HEK293 (cell line): ENCODE measurements around the gene ZFR.

Experiments
- TCF7L2 ChIP-seq: IDR thresholded peaks from 2 replicates; pipeline ENCODE4 v1.6.1; 2011; ENCODE audit warnings: low read depth, mild to moderate bottlenecking, inconsistent platforms, low read length, moderate library complexity, borderline replicate concordance
- YY1 ChIP-seq: fragments of 450-650 bp; formaldehyde crosslinking; IDR thresholded peaks from 2 replicates; pipeline ENCODE4 v1.5.1; 2018; ENCODE audit warnings: missing biosample characterization, missing genetic modification characterization
- ZNF114 ChIP-seq: fragments of 450-650 bp; formaldehyde crosslinking; IDR thresholded peaks from 2 replicates; pipeline ENCODE4 v1.5.0; 2017; ENCODE audit warnings: missing biosample characterization, missing genetic modification characterization
- ZNF157 ChIP-seq: fragments of 450-650 bp; formaldehyde crosslinking; IDR thresholded peaks from 2 replicates; pipeline ENCODE4 v1.5.1; 2016; ENCODE audit warnings: missing biosample characterization, missing genetic modification characterization
- TF ChIP-seq, protein P1 (sequence below): fragments of 450-650 bp; formaldehyde crosslinking; IDR thresholded peaks from 2 replicates; pipeline ENCODE4 v1.5.1; 2016; ENCODE audit warnings: missing biosample characterization, missing genetic modification characterization
- TF ChIP-seq, protein P2 (sequence below): fragments of 450-650 bp; formaldehyde crosslinking; IDR thresholded peaks from 2 replicates; pipeline ENCODE4 v1.5.1; 2016; ENCODE audit warnings: missing biosample characterization, missing genetic modification characterization

DNA sequence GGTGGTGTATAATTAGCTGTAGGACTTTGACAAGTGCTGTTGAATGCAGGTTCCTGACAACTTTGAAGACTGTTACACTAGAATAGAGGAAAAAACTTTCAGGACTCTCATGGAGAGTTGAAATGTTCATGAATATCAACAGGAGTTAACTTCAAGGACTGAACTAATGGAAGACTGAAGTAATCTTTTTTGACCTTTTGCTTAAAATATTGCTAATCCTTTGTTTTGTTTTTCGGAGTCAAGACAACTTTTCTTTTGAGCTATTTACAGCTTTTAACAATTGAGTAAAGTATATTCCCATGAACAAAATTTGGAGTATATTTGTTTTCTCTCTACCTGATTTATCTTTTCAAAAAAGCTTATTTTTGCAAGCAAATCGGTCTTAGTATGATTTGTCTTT, 97.7 kb downstream of the ZFR start:
- TF ChIP-seq, protein P1, sequence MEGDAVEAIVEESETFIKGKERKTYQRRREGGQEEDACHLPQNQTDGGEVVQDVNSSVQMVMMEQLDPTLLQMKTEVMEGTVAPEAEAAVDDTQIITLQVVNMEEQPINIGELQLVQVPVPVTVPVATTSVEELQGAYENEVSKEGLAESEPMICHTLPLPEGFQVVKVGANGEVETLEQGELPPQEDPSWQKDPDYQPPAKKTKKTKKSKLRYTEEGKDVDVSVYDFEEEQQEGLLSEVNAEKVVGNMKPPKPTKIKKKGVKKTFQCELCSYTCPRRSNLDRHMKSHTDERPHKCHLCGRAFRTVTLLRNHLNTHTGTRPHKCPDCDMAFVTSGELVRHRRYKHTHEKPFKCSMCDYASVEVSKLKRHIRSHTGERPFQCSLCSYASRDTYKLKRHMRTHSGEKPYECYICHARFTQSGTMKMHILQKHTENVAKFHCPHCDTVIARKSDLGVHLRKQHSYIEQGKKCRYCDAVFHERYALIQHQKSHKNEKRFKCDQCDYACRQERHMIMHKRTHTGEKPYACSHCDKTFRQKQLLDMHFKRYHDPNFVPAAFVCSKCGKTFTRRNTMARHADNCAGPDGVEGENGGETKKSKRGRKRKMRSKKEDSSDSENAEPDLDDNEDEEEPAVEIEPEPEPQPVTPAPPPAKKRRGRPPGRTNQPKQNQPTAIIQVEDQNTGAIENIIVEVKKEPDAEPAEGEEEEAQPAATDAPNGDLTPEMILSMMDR (tag by site-specific recombination) = no peak
- TF ChIP-seq, protein P2, sequence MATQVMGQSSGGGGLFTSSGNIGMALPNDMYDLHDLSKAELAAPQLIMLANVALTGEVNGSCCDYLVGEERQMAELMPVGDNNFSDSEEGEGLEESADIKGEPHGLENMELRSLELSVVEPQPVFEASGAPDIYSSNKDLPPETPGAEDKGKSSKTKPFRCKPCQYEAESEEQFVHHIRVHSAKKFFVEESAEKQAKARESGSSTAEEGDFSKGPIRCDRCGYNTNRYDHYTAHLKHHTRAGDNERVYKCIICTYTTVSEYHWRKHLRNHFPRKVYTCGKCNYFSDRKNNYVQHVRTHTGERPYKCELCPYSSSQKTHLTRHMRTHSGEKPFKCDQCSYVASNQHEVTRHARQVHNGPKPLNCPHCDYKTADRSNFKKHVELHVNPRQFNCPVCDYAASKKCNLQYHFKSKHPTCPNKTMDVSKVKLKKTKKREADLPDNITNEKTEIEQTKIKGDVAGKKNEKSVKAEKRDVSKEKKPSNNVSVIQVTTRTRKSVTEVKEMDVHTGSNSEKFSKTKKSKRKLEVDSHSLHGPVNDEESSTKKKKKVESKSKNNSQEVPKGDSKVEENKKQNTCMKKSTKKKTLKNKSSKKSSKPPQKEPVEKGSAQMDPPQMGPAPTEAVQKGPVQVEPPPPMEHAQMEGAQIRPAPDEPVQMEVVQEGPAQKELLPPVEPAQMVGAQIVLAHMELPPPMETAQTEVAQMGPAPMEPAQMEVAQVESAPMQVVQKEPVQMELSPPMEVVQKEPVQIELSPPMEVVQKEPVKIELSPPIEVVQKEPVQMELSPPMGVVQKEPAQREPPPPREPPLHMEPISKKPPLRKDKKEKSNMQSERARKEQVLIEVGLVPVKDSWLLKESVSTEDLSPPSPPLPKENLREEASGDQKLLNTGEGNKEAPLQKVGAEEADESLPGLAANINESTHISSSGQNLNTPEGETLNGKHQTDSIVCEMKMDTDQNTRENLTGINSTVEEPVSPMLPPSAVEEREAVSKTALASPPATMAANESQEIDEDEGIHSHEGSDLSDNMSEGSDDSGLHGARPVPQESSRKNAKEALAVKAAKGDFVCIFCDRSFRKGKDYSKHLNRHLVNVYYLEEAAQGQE (tag by site-specific recombination) = no peak
- TF ChIP-seq ZNF114 (tag by site-specific recombination) (no peak), ZNF157 (tag by site-specific recombination) (no peak), TCF7L2 (no peak), YY1 (tag by site-specific recombination) (no peak)
